ENCODE results near the gene GSC2.

The GSC2 gene

GRCh38 chr22:19132693-19133400 is 17.2 kb downstream of the GSC2 start:
- DNase-seq, result no peak

GRCh38 chr22:19132153-19132552 is 17.9 kb downstream of the GSC2 start:
- DNase-seq, result no peak

- DNase-seq, result no peak
These were observed 18.4 kb downstream of the GSC2 start for GRCh38 chr22:19131685-19132015.

- DNase-seq, result no peak
These were observed 19.0 kb downstream of the GSC2 start, which contains the start of gene TSSK2 for GRCh38 chr22:19130959-19131684. Gene TSSK2, plus strand, starts transcription at chr22:19131308. Its CDS starts 92 bp downstream, at chr22:19131400.

- no peak for DNase-seq
These were observed 20.2 kb downstream of the GSC2 start for GRCh38 chr22:19129871-19130270.

- DNase-seq, result no peak
These were observed 21.0 kb downstream of the GSC2 start for GRCh38 chr22:19128946-19129727.

GRCh38 chr22:19128009-19128401 is 22.1 kb downstream of the GSC2 start:
- DNase-seq, result no peak

GRCh38 chr22:19127329-19128008 is 22.6 kb downstream of the GSC2 start:
- no peak for DNase-seq

- no peak for DNase-seq
These were observed 23.5 kb downstream of the GSC2 start for GRCh38 chr22:19126309-19127273.

GRCh38 chr22:19125474-19126308 is 24.4 kb downstream of the GSC2 start:
- DNase-seq, result no peak

GRCh38 chr22:19125011-19125410 is 25.1 kb downstream of the GSC2 start:
- no peak for DNase-seq

- no peak for DNase-seq
These were observed 25.7 kb downstream of the GSC2 start for GRCh38 chr22:19124377-19124776.

GRCh38 chr22:19123936-19124335 is 26.2 kb downstream of the GSC2 start:
- DNase-seq, result no peak

GRCh38 chr22:19122752-19123492 is 27.2 kb downstream of the GSC2 start:
- DNase-seq, result no peak

GRCh38 chr22:19122143-19122751 is 27.8 kb downstream of the GSC2 start, which contains the start of gene DGCR2:
Gene DGCR2, minus strand, starts transcription at chr22:19122412. Its CDS starts 206 bp downstream, at chr22:19122206.
- DNase-seq, result peak; percentile 98

- DNase-seq, result no peak
These were observed 28.4 kb downstream of the GSC2 start for GRCh38 chr22:19121631-19122142.

GRCh38 chr22:19120829-19121630 is 29.1 kb downstream of the GSC2 start:
- DNase-seq, result peak; percentile 15

GRCh38 chr22:19119949-19120348 is 30.1 kb downstream of the GSC2 start:
- no peak for DNase-seq

All from T-helper 9 cell (primary cell).